CD4-positive, alpha-beta T cell treated with Interleukin-4 for 4 hours (primary cell): ENCODE results near the gene HOXC13.

Source experiments
- DNase-seq: peaks from one replicate; pipeline ENCODE4 v3.0.0-alpha.2; 2020

The HOXC13 gene

GRCh38 chr12:53982648-53983567 is 44.3 kb downstream of the HOXC13 start:
- no peak for DNase-seq

- DNase-seq = no peak
Measured at GRCh38 chr12:53983568-53983949, 44.9 kb downstream of the HOXC13 start.

GRCh38 chr12:53983950-53984572 is 45.4 kb downstream of the HOXC13 start:
- no peak for DNase-seq

- peak; percentile 58 for DNase-seq
Measured at GRCh38 chr12:53984901-53985691, 46.5 kb downstream of the HOXC13 start, which contains the start of gene HOXC10. HOXC10 (plus strand) TSS chr12:53985146; CDS start chr12:53985260, 114 bp downstream.

- no peak for DNase-seq
Measured at GRCh38 chr12:53985692-53985993, 47.0 kb downstream of the HOXC13 start.

- no peak for DNase-seq
Measured at GRCh38 chr12:53985994-53986685, 47.5 kb downstream of the HOXC13 start.

GRCh38 chr12:53986686-53987483 is 48.3 kb downstream of the HOXC13 start:
- DNase-seq = no peak

- no peak for DNase-seq
Measured at GRCh38 chr12:53987787-53988230, 49.2 kb downstream of the HOXC13 start.

- no peak for DNase-seq
Measured at GRCh38 chr12:53988541-53989226, 50.1 kb downstream of the HOXC13 start.

- peak; percentile 23 for DNase-seq
Measured at GRCh38 chr12:53989227-53990113, 50.8 kb downstream of the HOXC13 start.

GRCh38 chr12:53990311-53991076 is 51.9 kb downstream of the HOXC13 start:
- no peak for DNase-seq

- DNase-seq = no peak
Measured at GRCh38 chr12:53991077-53991460, 52.4 kb downstream of the HOXC13 start.

- DNase-seq = no peak
Measured at GRCh38 chr12:53992377-53992889, 53.8 kb downstream of the HOXC13 start.

- DNase-seq = no peak
Measured at GRCh38 chr12:53993162-53994008, 54.8 kb downstream of the HOXC13 start.

GRCh38 chr12:53994009-53994263 is 55.3 kb downstream of the HOXC13 start:
- no peak for DNase-seq

- no peak for DNase-seq
Measured at GRCh38 chr12:53994264-53995001, 55.8 kb downstream of the HOXC13 start.

GRCh38 chr12:53995002-53995377 is 56.4 kb downstream of the HOXC13 start:
- no peak for DNase-seq
